Stimulated activated CD4-positive, alpha-beta T cell treated with anti-CD3 and anti-CD28 coated beads, TNF-alpha, amount 100 ng/mL, for 1 hour (primary cell): ENCODE results near the gene CLTRN.
"Not testable (repeated sequence)": the region's sequence is repeated elsewhere in the genome, so short reads cannot be mapped to it uniquely, and the experiment has no call there.

Source experiments
- DNase-seq, 3 donors: peaks; one replicate each; pipeline ENCODE4 v3.0.0-alpha.2; 2020; ENCODE audit warnings: low read depth in 3 of 3, low spot score in 1 of 3

The CLTRN gene

DNA sequence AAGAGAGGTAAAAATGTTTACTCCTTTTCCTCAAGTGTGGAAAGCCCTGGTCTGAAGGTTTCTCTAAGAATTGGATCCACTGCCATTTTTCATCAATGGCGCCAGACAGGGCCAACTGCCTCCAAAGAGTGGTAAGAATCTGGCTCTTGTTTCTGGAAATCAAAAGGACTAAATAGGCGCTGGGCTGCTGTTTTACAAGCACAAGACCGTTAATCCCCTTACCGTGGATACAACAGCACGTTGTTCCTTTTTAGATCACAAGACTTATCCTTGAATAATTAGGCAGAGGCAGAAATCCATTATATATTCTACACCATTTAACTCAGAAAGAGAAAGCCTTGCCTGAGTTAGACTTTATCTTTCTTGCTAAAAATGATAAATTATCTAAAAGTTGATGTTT is 10.6 kb downstream of the CLTRN start:
- no peak for DNase-seq

DNA sequence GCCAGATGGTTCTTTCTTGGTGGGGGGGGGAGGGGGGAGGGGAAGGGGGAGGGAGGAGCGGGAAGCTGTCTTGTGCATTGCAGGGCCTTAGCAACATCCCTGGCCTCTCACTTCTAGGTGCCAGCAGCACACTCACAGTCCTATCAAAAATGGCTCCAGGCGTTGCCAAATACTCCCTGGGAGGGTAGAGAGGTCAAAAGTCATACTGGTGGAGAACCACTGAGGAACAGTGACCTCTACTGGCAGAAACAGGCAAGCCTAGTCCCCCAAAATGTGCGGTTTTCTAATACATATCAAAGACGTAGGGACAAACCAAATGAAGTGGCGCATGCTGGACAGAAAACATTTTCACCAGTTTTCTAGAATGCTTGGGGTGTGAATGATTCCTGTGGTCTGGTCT is 17.1 kb downstream of the CLTRN start:
- DNase-seq = not testable (repeated sequence)

DNA sequence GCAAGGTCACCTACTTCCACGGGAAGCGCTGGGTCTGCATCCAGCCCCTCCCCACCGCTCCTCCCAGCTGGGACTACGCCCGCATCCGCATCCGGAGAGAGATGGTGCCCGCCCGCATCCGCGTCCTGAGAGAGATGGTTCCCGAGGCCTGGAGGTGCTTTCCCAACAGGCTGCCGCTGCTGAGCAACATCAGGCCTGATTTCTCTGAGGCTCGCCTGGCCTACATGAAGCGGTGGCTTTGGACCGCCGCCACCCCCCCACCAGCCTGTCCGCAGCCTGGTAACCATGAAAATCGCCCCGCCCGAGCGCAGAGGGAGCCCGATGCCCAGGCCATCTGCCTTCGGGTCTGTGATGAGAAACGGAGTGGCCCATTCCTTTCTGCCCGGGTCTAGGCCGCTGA is 18.1 kb downstream of the CLTRN start:
- no peak for DNase-seq

DNA sequence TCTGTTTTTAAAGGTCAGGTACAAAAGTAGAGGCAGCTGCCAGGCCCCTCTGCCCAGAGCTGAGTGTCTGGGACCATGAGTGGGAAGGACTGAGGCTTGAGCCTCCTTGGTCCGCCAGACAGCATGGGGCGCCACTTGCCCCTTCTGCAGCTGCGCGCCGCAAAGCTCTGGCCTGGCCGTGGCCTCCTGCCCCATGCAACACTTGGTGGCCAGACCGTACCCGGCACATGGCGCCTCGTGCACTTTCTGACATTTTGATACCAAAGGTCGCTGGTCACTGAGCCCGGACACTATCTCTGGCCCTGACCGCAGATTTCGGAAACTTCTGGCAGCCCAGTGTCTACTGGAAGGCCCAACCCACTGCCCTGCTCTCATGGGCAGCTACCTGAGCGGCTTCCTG is 18.6 kb downstream of the CLTRN start:
- DNase-seq = no peak

DNA sequence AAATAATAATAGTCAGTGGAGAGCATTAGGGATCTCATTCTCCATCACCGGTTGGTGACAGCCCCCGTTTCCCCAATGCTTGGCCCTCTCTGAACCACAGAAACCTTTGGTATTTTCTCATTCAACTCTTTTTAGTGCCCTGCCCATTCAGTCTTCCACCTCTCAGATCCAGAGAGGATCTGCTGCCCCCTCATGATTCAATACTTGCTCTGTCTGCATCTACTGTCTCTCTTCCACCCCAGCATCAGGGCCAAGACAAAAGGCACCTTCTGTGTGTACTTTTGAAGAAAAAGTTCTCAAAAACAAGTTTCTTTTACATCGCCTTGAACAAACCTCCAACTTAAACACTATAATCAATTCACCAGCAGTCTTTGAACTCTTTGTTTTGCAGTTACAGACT is 19.3 kb downstream of the CLTRN start:
- no peak for DNase-seq

DNA sequence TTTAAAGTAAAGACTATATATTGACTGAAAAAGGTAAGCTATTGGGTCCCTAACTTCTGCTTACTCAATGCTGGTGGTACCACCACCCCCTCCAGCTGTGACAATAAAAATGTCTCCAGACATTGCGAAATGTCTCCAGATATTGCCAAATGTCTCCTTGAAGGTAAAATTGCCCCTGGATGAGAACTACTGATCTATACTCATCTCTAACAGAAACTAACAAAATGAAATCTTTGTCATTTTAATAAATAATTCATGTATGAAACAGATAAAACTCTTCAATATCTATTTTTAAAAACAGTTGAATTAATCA is 20.1 kb downstream of the CLTRN start:
- DNase-seq = no peak

DNA sequence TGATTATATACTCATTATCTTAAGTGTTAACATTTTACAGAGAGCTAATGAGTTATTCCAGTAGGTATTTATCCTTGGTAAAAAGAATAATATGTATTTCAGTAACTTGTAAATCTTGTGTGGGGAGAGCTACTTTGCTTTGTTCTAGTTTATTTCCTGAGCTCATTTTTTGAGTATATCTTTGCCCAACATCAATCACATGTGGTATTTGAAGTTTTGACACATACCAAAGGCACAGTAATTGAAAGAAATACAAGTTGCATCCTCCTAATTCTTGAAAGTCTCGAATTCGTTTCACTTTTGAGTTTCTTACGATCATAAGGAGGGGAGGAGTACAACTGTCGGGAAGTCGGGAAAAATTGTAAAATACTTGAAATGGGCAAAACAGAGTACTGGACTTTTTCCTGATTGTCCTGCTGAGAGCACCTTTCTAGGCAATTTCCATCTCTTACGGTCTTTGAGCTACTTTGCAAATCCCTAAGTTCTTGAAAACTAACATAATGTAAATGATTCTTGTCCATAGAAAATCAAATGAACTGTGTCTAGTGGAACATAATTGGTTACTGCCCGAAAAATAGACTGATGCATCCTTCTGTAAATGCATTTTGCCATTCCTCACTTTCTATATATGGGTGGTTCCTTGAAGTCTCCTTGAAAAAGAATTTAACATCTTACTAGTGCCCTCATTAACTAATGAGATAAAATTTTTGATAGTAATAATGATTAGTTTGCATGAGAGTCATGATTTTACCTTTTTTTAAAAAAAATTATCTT is 20.6 kb downstream of the CLTRN start:
- no peak for DNase-seq

DNA sequence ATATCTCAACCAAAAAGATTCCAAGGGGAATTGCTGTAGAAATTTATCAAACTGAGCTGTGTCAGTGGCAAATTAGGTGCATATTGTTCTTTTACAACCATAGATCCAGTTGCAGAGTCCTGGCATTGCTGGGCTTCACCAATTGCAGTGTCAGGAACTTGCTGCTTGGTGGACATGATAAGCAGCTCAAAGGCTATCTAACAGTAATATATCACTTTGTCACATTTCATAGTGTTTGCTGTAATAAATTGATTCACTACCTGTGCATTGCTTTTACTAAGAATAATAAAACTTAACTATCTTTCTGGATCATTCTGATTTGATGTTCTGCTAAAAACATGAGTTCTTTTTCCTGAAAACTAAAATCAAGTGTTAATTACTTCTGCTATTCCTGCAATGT is 33.0 kb downstream of the CLTRN start:
- DNase-seq = no peak

DNA sequence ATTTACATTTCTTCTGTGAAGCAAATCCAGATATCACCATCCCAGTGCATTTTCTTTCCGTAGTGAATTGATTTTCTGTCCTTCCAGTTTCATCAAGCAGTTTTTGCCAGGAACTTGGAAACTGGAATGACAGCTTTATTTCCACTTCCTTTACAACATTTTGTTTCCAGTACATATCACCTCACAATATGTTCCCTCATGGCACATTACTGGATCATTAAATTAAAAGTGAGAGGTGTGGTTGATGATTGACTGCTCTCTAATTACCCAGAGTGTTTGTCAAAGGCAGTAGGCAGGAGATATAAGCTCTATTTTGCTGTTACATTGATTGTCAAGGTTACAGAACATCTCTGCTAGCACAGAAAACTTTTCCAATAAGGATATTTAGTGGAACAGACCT is 41.6 kb downstream of the CLTRN start:
- no peak for DNase-seq

DNA sequence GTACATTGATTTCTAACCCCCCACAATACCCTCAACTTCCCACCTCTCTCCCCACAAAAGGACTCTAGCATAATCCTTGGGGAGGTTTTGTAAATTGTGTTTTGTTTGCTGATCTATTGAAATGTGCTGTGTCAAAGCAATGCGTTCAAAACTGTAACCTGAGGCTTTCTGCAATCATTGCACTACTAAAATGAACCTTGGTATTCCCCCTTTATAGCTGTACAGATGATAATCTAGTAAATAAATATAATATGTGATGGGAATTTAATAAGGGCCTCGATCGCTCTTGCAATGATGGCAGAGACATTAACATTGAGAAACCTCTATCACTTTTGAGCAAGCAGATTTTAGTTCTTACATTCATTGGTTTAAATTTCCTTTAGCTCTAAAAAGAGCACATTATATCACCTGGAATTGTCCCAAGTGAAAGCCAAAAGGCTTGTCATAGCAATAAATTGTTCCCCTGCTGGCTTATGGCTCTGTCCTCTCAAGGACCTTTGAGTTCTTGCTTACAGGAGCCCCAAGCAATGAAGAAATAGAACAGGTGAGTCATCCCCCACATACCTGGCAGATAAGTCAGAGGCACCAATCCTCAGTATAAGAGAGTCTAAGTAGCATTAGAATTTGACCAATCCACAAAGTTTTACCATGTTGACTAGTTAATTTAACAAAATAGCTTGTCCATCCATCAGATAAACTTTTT is 45.4 kb downstream of the CLTRN start:
- DNase-seq = no peak

DNA sequence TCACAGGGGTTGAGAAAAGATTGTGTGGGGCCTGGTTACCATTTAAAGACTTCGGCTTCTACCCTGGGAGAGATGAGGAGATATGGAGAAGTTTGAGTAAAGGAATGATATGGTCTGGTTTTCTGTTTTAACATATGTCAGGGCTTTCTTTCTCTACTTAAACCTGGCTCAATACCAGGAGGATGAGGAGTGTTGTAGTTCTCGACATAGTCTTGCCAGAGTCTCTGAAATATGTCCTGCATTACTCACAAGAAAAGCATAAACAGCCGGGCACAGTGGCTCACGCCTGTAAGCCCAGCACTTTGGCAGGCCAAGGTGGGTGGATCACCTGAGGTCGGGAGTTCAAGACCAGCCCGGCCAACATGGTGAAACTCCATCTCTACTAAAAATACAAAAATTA is 47.5 kb downstream of the CLTRN start:
- no peak for DNase-seq

DNA sequence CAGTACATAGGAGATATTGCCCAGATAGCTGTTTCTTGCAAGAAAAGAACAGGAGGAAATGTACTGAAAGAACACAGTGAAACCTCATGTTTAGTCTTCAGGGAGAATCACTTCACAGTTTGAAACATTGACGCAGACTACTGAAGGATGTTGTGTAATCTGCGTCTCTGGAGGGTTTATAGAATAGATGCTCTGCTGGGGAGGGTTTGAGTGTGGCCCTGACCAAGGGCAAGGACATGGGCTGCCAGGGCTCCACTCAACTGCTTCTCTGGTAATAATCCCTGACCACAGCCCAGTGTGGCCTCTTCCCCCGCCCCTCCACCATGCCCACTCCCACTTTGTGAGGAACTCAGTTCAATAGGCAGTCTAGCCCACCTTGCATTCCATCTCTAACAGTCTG is 48.1 kb downstream of the CLTRN start:
- no peak for DNase-seq

DNA sequence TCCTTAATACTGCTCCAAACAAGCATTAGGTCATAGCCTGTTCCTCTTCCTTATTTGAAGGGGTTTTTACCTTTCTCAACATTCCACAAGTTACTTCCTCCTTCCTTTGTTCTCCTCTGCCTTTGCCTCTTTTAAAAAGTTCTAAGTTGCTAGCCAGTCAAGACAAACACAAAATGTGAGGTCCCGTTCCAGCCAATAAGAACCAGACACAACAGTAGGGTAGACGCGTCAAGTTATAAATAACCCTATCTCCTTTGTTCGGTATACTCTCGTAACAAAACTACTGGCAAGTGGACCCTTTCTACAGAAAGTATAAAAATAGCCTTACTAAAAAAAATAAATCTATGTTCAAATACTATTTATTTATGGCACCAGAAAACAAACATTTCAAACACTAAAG is 57.5 kb downstream of the CLTRN start:
- DNase-seq = no peak

DNA sequence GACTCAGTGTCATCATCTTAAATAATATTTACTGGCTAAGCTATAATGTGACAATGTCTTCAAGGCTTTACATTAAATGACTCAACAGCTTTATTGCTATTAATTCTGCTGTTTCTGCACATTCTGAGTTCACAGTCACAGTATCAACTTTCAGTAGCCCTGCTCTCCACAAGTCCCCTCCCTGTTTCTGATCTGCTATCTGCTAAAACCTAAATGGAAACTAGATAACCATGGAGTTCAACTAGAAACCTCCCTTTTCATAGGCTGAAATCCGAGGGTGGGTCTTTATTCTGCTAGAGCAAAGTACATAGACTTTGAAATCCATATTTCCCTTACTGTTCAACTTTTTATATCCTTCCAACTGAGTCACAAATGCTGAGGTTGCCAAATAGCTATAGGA is 58.5 kb downstream of the CLTRN start:
- no peak for DNase-seq

DNA sequence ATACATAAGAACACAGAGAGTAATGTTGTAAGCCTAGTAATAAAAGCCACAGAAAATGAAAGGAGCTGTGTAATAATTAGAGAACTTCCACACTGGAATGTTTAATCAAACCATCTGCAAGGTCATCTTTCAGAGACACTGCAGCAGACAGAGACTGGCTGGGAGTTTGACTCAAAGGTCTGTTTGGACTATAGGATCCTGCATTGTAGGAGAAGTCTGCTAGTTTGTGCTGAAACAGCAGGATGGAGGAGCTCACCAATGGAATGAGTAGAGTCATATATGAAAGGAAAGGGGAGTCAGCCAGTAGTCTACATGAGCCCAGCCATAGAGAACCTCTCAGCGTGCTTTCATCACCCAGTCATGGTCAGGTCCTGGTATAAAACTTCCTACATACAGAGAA is 59.4 kb downstream of the CLTRN start:
- no peak for DNase-seq

DNA sequence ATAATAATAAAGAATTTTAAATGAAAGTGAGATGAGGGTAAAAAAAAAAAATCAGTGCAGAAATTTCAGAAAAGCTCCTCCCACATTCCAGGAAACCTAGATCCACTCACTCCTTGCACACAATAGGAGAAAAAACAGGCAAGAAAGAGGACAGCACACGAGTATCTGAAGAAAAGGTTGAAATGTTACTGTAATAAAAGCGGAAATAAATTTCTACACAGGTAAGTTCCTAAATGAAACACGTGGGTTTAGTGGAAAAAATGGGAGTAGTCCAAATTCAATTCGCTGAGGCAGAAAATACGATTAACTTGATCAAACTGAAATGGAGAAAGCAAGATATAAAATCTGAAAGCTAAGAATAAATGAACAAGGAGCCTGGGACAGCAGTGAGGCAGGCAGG is 61.8 kb downstream of the CLTRN start:
- DNase-seq = no peak

DNA sequence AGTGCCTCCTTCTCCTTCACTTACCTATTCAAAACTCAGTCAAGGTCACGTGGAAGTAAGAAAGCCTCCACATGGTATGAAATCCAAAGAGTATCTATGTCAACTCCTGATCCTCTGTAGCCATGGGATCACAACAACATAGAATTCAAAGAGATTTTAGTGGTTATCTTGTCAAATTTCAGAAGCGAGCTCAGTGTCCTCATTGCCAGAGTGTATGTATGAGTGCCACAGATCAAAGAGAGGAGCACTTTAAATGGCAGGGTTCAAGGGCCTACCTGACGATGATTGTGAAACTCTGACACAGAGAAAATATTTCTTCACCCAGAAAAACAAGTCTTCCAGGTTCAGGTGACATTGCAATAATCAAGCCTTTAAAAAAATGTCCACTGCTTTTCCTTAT is 62.7 kb downstream of the CLTRN start:
- no peak for DNase-seq

DNA sequence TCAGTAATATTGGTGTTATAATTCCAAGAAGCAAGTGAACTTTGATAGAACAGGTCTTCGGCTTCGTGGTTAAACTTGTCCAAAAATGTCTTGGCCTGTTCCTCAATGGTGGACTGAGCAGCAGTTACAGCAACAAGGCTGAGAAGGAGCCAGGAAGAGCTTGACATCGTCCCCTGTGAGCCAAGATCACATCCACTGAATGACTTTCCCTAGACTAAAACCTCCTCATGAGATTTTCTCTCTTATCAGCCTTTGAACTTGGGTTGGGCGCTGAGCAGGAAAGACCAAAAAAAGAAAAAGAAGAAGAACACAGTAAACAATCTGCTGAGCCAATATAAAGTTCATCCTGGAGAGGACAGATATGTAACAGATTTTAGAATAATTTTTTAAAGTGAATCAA is 63.9 kb downstream of the CLTRN start, which contains the start of gene ACE2:
Gene ACE2 (minus strand): TSS at position 216 of the 400 bp plus-strand sequence. CDS start 49 bp downstream, at position 167.
- DNase-seq = no peak

DNA sequence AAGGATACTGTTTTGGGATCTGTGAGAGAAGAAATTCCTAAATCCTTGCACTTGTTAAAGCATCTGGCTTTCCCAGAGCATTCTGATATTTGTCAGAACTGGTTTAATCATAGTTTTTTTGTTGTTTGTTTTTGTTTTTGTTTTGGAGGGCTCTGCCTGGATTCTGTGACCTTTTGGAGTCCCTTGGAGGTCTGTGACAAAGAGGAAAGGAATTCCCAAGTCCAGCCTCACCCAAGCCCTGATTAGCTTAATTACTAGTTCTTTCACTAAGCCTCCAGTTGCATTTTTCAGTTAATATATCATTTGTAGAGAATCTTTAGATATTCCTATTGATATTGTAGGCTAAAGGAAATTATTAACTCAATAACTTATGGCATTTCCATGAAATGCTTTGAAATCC is 64.6 kb downstream of the CLTRN start:
- no peak for DNase-seq

DNA sequence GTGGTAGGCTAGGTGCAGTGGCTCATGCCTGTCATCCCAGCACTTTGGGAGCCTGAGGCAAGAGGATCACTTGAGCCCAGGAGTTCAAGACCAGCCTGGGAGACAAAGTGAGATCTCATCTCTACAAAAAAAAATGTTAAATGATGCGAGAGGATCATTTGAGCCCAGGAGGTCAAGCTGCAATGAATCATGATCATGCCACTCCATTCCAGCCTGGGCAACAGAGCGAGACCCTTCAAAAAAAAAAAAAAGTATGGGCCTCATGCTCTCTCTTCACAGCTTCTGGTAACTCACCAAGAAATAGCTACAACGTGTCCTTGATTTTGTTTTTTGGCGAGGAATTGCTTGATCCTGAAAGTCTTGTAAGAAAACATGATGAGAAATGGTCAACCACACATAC is 65.1 kb downstream of the CLTRN start:
- DNase-seq = no peak

DNA sequence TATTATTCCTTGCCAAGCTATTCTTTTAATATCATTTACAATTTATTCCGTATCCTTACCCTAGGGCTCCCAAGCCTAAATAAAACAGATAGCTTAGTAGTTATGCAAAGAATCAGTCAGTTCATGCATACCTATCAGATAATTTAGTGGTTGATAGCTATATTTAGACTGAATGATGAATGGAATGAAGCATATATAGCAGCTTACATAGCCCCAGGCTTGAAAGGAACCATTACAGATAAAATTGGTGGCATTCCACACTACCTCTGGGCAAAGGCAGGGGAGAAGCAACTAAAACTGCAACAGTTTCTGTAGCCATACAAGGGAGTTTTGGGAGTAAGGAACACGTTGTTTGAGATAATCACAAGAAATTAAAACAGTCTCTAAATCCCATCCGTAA is 66.6 kb downstream of the CLTRN start:
- no peak for DNase-seq

DNA sequence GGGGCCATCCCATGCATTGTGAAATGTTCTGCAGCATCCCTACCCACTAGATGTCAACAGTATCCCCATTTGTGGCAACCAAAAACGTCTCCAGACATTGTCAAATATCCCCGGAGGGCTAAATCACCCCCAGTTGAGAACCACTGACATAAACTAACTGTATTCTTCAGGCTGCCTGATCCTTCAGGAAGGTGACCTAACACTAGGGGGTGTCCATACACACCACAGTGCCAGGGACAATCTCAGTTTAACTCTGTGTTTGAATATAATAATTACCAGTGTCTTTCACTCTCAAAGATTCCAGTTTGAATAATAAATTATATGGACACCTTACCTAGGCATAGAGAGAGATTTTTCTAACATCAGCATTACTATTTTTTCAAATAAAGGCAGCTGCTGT is 70.2 kb downstream of the CLTRN start:
- DNase-seq = no peak
